Measurements from ENCODE around the gene GGACT. TPM values are rescaled to one million over a fixed set of nuclear protein-coding genes. Genes with fewer than 3 reads are reported as not detected.

The GGACT gene
- total RNA-seq, 2 donors from 2014 or later = 6.7 to 10.0 TPM

DNA sequence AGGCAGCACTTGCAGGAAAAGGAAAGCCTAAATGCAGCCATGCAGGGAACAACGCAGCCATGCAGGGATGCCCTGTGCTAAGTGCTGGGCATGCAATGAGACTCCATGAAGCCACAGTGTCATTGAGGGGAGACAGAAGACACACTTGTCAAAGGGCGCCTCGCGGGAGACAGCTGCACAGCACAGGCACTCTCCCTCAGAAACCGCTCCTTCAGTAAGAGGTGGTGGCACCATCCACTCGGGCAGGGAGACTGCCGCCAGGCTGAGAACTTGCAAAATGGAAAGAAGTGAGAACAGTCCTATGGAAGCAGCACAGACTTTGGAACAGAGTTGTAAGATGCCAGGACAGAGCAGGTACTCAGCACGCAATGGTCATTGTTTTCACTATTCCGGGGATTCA is 51.1 kb downstream of the GGACT start:
- H3K27me3 ChIP-seq = no peaks in the 10 kb centered on the region
- TF ChIP-seq, protein P1, sequence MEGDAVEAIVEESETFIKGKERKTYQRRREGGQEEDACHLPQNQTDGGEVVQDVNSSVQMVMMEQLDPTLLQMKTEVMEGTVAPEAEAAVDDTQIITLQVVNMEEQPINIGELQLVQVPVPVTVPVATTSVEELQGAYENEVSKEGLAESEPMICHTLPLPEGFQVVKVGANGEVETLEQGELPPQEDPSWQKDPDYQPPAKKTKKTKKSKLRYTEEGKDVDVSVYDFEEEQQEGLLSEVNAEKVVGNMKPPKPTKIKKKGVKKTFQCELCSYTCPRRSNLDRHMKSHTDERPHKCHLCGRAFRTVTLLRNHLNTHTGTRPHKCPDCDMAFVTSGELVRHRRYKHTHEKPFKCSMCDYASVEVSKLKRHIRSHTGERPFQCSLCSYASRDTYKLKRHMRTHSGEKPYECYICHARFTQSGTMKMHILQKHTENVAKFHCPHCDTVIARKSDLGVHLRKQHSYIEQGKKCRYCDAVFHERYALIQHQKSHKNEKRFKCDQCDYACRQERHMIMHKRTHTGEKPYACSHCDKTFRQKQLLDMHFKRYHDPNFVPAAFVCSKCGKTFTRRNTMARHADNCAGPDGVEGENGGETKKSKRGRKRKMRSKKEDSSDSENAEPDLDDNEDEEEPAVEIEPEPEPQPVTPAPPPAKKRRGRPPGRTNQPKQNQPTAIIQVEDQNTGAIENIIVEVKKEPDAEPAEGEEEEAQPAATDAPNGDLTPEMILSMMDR (IDR thresholded peaks at IDR 0.05) = no peak
- H3K4me3 ChIP-seq = no peak overlapping the region
- peak; percentile 10 for DNase-seq
- intact Hi-C loops (cut with DNase I) = no loop called here
- no peak overlapping the region for H3K9ac ChIP-seq (ENCODE audit: low read depth in 2 of 2, low read length in 2 of 2)
- H3K27ac ChIP-seq = no peak overlapping the region
- H3K4me1 ChIP-seq = no peaks in the 10 kb centered on the region
- no peaks in the 10 kb centered on the region for H3K36me3 ChIP-seq
- H3K9me3 ChIP-seq = no peaks in the 10 kb centered on the region

DNA sequence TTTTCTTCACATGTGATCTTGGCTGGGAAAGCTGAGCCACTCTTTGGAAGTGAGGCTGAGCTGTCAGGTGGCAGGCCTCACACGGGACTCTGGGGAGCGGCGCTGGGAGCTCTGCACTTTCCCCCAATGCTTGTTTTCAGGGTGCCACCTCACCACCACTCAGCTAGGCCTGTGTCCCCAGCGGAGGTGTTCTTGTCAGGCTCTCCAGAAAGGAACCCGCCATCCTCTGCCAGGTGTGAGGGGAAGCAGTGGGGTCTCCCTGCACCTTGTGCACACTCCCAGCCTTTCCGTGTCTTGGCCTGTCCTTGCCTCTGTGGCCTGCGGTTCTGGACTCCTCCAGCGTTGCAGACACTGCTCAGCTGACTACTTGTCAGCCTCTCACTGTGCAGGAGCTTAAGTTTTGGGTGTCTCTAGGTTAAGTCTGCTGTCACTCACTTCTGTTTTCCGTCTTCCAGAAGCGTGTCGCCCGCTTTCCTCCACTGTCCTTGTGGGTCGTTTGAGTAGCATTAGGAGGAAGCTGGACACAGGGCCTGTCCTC is 51.9 kb downstream of the GGACT start:
- DNase-seq = peak; percentile 15
- intact Hi-C loops (cut with DNase I) = no loop called here
- H3K4me1 ChIP-seq = no peaks in the 10 kb centered on the region
- H3K9me3 ChIP-seq = no peaks in the 10 kb centered on the region
- H3K27me3 ChIP-seq = no peaks in the 10 kb centered on the region
- TF ChIP-seq, protein P1 (IDR thresholded peaks at IDR 0.05) = no peak
- H3K4me3 ChIP-seq = no peak overlapping the region
- H3K9ac ChIP-seq (ENCODE audit: low read depth in 2 of 2, low read length in 2 of 2) = no peak overlapping the region
- H3K36me3 ChIP-seq = no peaks in the 10 kb centered on the region
- no peak overlapping the region for H3K27ac ChIP-seq

DNA sequence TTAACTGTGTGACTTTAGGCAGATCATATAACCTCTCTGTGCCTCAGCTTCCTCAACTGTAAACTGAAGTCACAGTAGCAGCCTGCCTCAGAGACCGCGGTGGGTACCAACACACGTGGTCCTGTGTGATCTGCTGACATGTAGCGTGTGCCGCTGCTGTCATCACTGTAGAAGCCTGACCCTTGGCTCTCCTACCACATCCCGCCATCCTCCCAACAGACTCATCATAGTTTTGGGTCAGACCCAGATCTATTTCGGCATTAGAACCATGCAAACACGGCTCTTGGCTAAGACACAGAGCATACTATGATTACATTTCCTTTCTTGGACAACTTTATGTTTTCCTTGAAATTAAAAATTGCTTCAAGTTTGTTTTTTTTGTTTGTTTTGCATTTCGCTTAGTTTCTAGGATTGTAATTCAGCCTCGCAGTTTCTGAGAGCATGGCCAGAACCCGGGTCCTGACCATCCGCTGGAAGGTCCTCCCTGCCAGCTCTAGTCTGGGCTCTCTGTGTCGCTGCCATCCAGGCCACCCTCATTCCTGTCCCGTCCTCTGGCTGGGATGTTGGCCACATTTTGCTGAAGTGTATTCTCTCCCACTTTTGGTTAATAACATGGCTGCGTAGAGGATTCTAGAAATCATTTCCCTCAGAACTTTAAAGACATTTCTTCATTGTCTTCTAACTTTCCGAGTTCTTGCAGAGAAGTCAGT is 53.0 kb downstream of the GGACT start:
- no peaks in the 10 kb centered on the region for H3K36me3 ChIP-seq
- no peaks in the 10 kb centered on the region for H3K4me1 ChIP-seq
- TF ChIP-seq, protein P1 (IDR thresholded peaks at IDR 0.05) = no peak
- no peak overlapping the region for H3K9ac ChIP-seq (ENCODE audit: low read depth in 2 of 2, low read length in 2 of 2)
- no peak overlapping the region for H3K27ac ChIP-seq
- intact Hi-C loops (cut with DNase I) = no loop called here
- H3K9me3 ChIP-seq = no peaks in the 10 kb centered on the region
- no peak for DNase-seq
- no peak overlapping the region for H3K4me3 ChIP-seq
- H3K27me3 ChIP-seq = no peaks in the 10 kb centered on the region

DNA sequence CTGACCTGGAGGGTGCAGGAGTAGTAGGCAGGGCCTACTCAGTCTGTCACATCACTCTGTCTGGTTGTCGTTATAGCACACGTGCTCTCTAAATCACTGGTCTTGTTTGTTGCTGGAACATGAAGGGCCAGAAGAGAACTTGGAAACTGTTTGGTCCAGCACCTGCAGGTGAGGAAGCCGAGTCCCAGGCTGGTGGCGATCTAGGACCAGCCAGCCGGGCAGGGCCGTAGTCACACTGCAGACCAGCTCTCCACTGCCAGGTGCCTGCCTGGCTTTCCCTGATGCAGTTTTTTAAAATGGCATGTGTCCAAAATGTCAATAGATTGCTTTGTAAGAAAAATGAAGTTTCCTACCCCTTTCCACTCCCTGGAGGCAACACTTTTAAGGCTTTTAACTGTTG is 53.7 kb downstream of the GGACT start:
- no peaks in the 10 kb centered on the region for H3K9me3 ChIP-seq
- no peak overlapping the region for H3K27ac ChIP-seq
- H3K4me3 ChIP-seq = no peak overlapping the region
- intact Hi-C loops (cut with DNase I) = no loop called here
- no peaks in the 10 kb centered on the region for H3K27me3 ChIP-seq
- no peaks in the 10 kb centered on the region for H3K4me1 ChIP-seq
- TF ChIP-seq, protein P1 (IDR thresholded peaks at IDR 0.05) = no peak
- H3K9ac ChIP-seq (ENCODE audit: low read depth in 2 of 2, low read length in 2 of 2) = no peak overlapping the region
- no peak for DNase-seq
- H3K36me3 ChIP-seq = no peaks in the 10 kb centered on the region

DNA sequence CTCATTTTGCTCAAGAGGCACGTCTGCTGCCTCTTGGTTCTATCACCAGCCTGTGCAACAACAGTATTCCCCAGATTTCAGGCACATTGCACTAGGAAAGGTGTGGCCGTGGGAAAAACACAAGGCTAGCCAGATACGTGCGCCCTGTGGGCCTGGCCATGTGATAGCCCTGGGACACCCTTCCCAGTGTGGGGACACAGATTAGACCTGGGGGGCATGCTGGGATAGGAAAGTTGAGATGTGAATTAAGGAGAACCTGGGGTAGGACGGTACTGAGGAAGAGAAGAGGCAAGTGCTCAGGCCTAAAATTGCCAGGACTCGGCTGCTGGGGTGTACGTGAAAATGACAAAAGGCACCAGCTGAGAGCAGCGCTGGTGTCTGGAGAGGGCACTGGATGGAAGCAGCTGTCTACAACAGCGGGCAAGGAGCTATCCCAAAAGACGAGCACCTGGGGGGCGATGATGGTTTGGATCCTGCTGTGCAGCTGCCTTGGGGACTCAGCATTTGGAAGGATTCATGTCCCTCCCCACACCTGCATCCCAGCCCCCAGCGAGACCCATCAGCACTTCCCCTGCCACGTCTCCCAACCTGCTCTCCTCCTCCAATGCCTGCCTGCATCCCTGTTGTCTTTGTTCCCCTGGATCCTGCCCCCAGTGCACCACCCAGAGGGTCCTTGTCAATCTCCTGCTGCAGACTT is 54.3 kb downstream of the GGACT start:
- Histone ChIP-seq H3K9ac (ENCODE audit: low read depth in 2 of 2, low read length in 2 of 2) (no peak overlapping the region), H3K27me3 (no peaks in the 10 kb centered on the region), H3K4me3 (no peak overlapping the region), H3K36me3 (no peaks in the 10 kb centered on the region), H3K9me3 (no peaks in the 10 kb centered on the region), H3K4me1 (no peaks in the 10 kb centered on the region), H3K27ac (no peak overlapping the region)
- TF ChIP-seq, protein P1 (IDR thresholded peaks at IDR 0.05) = no peak
- intact Hi-C loops (cut with DNase I) = no loop called here
- DNase-seq = no peak
